HepG2 (cell line): ENCODE results near the gene SNF8. TPM values are rescaled to one million over a fixed set of nuclear protein-coding genes. Genes with fewer than 3 reads are reported as not detected.

Source experiments
- ATF5 ChIP-seq: sonication (generic); formaldehyde crosslinking; IDR thresholded peaks from 2 replicates; pipeline ENCODE4 v1.4.0; 2020; ENCODE audit warnings: mild to moderate bottlenecking, low read depth, missing genetic modification reagents
- ATM ChIP-seq: fragments of 450-650 bp; IDR thresholded peaks from 2 replicates; pipeline ENCODE4 v1.7.1; 2017; ENCODE audit warnings: mild to moderate bottlenecking, borderline replicate concordance
- E2F2 ChIP-seq: sonication (generic); formaldehyde crosslinking; IDR thresholded peaks from 2 replicates; pipeline ENCODE4 v1.4.0; 2020; ENCODE audit warnings: missing genetic modification reagents, borderline replicate concordance
- KDM3A ChIP-seq: IDR thresholded peaks from 2 replicates; pipeline ENCODE4 v1.6.1; 2018; ENCODE audit warnings: low read depth, missing compliant biosample characterization
- MAF1 ChIP-seq: sonication (generic); formaldehyde crosslinking; IDR thresholded peaks from 2 replicates; pipeline ENCODE4 v1.5.0; 2020; ENCODE audit warnings: missing genetic modification reagents, borderline replicate concordance
- NCOA1 ChIP-seq: sonication (generic); formaldehyde crosslinking; IDR thresholded peaks from 2 replicates; pipeline ENCODE4 v1.9.0; 2021; ENCODE audit warnings: missing genetic modification reagents
- NRL ChIP-seq: sonication (generic); formaldehyde crosslinking; IDR thresholded peaks from 2 replicates; pipeline ENCODE4 v1.5.0; 2020; ENCODE audit warnings: missing genetic modification reagents, mild to moderate bottlenecking, moderate library complexity, borderline replicate concordance
- TP53 ChIP-seq: sonication (generic); formaldehyde crosslinking; conservative IDR thresholded peaks from 2 replicates; pipeline ENCODE4 v1.4.0; 2020; ENCODE audit warnings: missing genetic modification reagents
- ZNF205 ChIP-seq: IDR thresholded peaks from 2 replicates; pipeline ENCODE4 v1.6.1; 2018; ENCODE audit warnings: missing biosample characterization, missing genetic modification reagents
- ZNF430 ChIP-seq: sonication (generic); formaldehyde crosslinking; IDR thresholded peaks from 2 replicates; pipeline ENCODE4 v1.9.0; 2021; ENCODE audit warnings: mild to moderate bottlenecking, missing genetic modification reagents
- ZNF83 ChIP-seq: sonication (generic); formaldehyde crosslinking; IDR thresholded peaks from 2 replicates; pipeline ENCODE4 v1.4.0; 2020; ENCODE audit warnings: missing genetic modification reagents, mild to moderate bottlenecking, borderline replicate concordance
- ZNF883 ChIP-seq: sonication (generic); formaldehyde crosslinking; IDR thresholded peaks from 2 replicates; pipeline ENCODE4 v1.5.1; 2020; ENCODE audit warnings: mild to moderate bottlenecking, missing genetic modification reagents; ENCODE audit errors: not compliant biosample characterization
- polyA plus RNA-seq, 8 experiments: library from polyadenylated mRNA; depleted of rRNA in 3 of 8; stranded (reverse) in 7 of 8; unstranded in 1 of 8; fragments of >200 nt; fragmentation: Illumina TruSeq in 4 of 8; extraction: Trizol in 4 of 8; gene quantifications; 2 replicates each; pipeline versions ENCODE4 v1.2.1 to v1.2.3, GENCODE V29; 2011 to 2016; ENCODE audit warnings: low read depth in 4 of 8, missing spikeins in 1 of 8, mixed read lengths in 1 of 8; ENCODE audit not compliant: insufficient read depth in 1 of 8
- total RNA-seq, 5 experiments: library from RNA; depleted of rRNA; stranded (reverse); fragments of >200 nt; fragmentation: Illumina TruSeq; extraction: Trizol; gene quantifications; 2 replicates each; pipeline ENCODE4 v1.2.3, GENCODE V29; 2016; ENCODE audit warnings: low read depth in 1 of 5
- TF ChIP-seq, protein P1 (sequence below): sonication (generic); formaldehyde crosslinking; IDR thresholded peaks from 2 replicates; pipeline ENCODE4 v1.5.1; 2020; ENCODE audit warnings: mild to moderate bottlenecking, missing genetic modification reagents
- TF ChIP-seq, protein P2 (sequence below): sonication (generic); formaldehyde crosslinking; IDR thresholded peaks from 2 replicates; pipeline ENCODE4 v1.8.0; 2022; ENCODE audit warnings: mild to moderate bottlenecking, missing genetic modification reagents
- TF ChIP-seq, protein P3 (sequence below): sonication (generic); formaldehyde crosslinking; IDR thresholded peaks from 2 replicates; pipeline ENCODE4 v1.5.0; 2020; ENCODE audit warnings: mild to moderate bottlenecking, low read depth, missing genetic modification reagents, borderline replicate concordance
- TF ChIP-seq, protein P4 (sequence below): sonication (generic); formaldehyde crosslinking; IDR thresholded peaks from 2 replicates; pipeline ENCODE4 v1.4.0; 2020; ENCODE audit warnings: missing genetic modification reagents
- TF ChIP-seq, protein P5 (sequence below): IDR thresholded peaks from 2 replicates; pipeline ENCODE4 v1.6.1; 2016

The SNF8 gene
- total and polyA plus RNA-seq, 2 of the 13 experiments (the other 11 are each of a cell fraction or from before 2014, with no cell fraction given): 114 to 153 TPM

DNA sequence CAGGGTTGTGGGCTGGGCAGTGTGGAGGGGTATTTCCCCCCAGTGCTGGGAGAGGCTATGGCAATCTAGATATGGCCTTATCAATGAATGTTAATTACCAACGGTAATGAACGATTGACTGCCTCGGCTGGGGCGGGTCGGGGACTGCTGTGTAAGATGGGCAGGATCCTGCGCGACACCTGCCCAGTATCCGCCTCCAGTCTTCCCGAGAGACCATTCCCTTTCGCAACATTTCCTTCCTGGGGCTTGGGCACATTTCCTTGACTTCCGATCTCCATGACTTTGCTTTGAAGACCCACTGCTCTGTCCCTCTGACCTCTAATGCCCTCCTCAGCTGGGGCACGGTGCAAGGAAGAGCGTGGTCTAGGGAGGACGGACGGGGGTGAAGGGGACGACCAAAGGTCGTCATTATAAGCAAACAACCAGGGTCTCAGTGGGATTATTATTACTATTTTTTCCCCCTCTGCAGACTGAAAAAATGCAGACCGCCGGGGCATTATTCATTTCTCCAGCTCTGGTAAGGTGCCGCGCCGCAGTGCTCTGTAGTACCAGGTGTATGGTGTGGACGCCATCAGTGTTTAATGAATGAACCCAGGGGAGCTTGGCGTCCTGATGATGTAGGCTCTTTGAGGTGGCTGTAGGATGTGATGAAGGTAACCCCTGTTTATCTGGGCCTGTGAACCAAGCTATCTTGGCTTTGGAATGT, 51.5 kb downstream of the SNF8 start (continued):
- TF ChIP-seq TP53 (no peak), MAF1 (CRISPR knock-in tag) (no peak), NCOA1 (CRISPR knock-in tag) (no peak), KDM3A (CRISPR knock-in tag) (0 out of 2 replicates have a peak, but pooled peaks have one; percentile 11), ATF5 (CRISPR knock-in tag) (0 out of 2 replicates have a peak, but pooled peaks have one; percentile 94), ZNF83 (0 out of 2 replicates have a peak, but pooled peaks have one; percentile 70), E2F2 (CRISPR knock-in tag) (no peak), ZNF205 (no peak), ATM (no peak), NRL (CRISPR knock-in tag) (no peak; the same call in 1 of the 2 replicates), ZNF883 (peak; percentile 53), ZNF430 (CRISPR knock-in tag) (no peak; the same call in 1 of the 2 replicates)
- TF ChIP-seq, protein P1, sequence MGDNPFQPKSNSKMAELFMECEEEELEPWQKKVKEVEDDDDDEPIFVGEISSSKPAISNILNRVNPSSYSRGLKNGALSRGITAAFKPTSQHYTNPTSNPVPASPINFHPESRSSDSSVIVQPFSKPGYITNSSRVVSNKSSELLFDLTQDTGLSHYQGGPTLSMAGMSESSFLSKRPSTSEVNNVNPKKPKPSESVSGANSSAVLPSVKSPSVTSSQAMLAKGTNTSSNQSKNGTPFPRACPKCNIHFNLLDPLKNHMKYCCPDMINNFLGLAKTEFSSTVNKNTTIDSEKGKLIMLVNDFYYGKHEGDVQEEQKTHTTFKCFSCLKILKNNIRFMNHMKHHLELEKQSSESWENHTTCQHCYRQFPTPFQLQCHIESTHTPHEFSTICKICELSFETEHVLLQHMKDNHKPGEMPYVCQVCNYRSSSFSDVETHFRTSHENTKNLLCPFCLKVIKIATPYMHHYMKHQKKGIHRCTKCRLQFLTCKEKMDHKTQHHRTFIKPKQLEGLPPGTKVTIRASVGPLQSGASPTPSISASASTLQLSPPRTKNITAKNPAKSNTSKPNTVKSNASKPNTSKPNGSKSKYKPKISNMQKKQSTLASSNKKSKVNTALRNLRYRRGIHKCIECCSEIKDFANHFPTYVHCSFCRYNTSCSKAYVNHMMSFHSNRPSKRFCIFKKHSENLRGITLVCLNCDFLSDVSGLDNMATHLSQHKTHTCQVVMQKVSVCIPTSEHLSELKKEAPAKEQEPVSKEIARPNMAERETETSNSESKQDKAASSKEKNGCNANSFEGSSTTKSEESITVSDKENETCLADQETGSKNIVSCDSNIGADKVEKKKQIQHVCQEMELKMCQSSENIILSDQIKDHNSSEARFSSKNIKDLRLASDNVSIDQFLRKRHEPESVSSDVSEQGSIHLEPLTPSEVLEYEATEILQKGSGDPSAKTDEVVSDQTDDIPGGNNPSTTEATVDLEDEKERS: no peak
- TF ChIP-seq, protein P2, sequence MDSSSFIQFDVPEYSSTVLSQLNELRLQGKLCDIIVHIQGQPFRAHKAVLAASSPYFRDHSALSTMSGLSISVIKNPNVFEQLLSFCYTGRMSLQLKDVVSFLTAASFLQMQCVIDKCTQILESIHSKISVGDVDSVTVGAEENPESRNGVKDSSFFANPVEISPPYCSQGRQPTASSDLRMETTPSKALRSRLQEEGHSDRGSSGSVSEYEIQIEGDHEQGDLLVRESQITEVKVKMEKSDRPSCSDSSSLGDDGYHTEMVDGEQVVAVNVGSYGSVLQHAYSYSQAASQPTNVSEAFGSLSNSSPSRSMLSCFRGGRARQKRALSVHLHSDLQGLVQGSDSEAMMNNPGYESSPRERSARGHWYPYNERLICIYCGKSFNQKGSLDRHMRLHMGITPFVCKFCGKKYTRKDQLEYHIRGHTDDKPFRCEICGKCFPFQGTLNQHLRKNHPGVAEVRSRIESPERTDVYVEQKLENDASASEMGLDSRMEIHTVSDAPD (CRISPR knock-in tag): 0 out of 2 replicates have a peak, but pooled peaks have one; percentile 16
- TF ChIP-seq, protein P3, sequence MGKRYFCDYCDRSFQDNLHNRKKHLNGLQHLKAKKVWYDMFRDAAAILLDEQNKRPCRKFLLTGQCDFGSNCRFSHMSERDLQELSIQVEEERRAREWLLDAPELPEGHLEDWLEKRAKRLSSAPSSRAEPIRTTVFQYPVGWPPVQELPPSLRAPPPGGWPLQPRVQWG: no peak
- TF ChIP-seq, protein P4, sequence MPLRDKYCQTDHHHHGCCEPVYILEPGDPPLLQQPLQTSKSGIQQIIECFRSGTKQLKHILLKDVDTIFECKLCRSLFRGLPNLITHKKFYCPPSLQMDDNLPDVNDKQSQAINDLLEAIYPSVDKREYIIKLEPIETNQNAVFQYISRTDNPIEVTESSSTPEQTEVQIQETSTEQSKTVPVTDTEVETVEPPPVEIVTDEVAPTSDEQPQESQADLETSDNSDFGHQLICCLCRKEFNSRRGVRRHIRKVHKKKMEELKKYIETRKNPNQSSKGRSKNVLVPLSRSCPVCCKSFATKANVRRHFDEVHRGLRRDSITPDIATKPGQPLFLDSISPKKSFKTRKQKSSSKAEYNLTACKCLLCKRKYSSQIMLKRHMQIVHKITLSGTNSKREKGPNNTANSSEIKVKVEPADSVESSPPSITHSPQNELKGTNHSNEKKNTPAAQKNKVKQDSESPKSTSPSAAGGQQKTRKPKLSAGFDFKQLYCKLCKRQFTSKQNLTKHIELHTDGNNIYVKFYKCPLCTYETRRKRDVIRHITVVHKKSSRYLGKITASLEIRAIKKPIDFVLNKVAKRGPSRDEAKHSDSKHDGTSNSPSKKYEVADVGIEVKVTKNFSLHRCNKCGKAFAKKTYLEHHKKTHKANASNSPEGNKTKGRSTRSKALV (CRISPR knock-in tag): no peak
- TF ChIP-seq, protein P5, sequence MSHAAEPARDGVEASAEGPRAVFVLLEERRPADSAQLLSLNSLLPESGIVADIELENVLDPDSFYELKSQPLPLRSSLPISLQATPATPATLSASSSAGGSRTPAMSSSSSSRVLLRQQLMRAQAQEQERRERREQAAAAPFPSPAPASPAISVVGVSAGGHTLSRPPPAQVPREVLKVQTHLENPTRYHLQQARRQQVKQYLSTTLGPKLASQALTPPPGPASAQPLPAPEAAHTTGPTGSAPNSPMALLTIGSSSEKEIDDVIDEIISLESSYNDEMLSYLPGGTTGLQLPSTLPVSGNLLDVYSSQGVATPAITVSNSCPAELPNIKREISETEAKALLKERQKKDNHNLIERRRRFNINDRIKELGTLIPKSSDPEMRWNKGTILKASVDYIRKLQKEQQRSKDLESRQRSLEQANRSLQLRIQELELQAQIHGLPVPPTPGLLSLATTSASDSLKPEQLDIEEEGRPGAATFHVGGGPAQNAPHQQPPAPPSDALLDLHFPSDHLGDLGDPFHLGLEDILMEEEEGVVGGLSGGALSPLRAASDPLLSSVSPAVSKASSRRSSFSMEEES: no peak
